Spleen (tissue), 7 donors: ENCODE results near the gene CERKL.

Experiments
- POLR2A ChIP-seq, 3 donors: fragments of 450-650 bp; IDR thresholded peaks; one replicate each; pipeline ENCODE4 v1.5.1; 2017; ENCODE audit warnings: antibody characterized with exemption in 3 of 3, mild to moderate bottlenecking in 1 of 3
- TF ChIP-seq, protein P1 (sequence below), 11 experiments: fragments of 200-600 bp in 7 of 11; fragments of 450-650 bp in 4 of 11; sonication (generic) in 4 of 11; IDR thresholded peaks in 8 of 11; conservative IDR thresholded peaks in 3 of 11; 1 replicate in 7 of 11; 2 replicates in 4 of 11; pipeline versions ENCODE4 v1.4.0 to v1.8.0; 2016 to 2021; ENCODE audit warnings: antibody characterized with exemption in 11 of 11, inconsistent platforms in 4 of 11, mild to moderate bottlenecking in 1 of 11
- donor health status: DM: no; HTN: no; CAD: no; lungs with moderate emphysema.
- donor health status: DM: no; HTN: no; CAD: no.
- donor health status: DM: no; HTN: no; CAD: no.

DNA sequence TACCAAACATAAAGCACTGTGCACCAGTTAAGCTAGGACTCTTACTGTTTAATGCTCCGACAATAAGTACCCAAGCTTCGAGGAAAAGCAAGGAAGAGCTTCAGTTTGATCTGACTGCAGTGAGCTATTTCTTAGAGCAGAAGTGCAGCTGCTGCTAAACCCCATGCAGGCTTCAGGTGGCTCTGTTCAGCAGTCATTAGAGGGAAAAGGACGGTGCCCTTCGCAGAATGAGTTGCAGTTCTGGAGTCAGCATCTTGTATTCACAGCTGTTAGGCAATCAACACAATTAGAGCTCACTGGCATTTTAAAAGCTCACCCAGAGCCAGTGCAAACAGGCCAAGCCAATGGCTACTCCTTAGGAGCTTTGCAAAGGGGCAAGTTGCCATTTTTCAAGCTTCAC lies 1.5 kb upstream of the CERKL start:
- TF ChIP-seq, protein P1, sequence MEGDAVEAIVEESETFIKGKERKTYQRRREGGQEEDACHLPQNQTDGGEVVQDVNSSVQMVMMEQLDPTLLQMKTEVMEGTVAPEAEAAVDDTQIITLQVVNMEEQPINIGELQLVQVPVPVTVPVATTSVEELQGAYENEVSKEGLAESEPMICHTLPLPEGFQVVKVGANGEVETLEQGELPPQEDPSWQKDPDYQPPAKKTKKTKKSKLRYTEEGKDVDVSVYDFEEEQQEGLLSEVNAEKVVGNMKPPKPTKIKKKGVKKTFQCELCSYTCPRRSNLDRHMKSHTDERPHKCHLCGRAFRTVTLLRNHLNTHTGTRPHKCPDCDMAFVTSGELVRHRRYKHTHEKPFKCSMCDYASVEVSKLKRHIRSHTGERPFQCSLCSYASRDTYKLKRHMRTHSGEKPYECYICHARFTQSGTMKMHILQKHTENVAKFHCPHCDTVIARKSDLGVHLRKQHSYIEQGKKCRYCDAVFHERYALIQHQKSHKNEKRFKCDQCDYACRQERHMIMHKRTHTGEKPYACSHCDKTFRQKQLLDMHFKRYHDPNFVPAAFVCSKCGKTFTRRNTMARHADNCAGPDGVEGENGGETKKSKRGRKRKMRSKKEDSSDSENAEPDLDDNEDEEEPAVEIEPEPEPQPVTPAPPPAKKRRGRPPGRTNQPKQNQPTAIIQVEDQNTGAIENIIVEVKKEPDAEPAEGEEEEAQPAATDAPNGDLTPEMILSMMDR (IDR thresholded peaks at IDR 0.05 in 8 of 11, conservative IDR thresholded peaks at IDR 0.05 in 3 of 11): no peak
- TF ChIP-seq POLR2A (IDR thresholded peaks at IDR 0.05): no peak
